Measurements from ENCODE around the gene C16orf82. TPM values are rescaled to one million over a fixed set of nuclear protein-coding genes. Genes with fewer than 3 reads are reported as not detected.

Gene C16orf82
- not detected in 2 replicates for total RNA-seq

DNA sequence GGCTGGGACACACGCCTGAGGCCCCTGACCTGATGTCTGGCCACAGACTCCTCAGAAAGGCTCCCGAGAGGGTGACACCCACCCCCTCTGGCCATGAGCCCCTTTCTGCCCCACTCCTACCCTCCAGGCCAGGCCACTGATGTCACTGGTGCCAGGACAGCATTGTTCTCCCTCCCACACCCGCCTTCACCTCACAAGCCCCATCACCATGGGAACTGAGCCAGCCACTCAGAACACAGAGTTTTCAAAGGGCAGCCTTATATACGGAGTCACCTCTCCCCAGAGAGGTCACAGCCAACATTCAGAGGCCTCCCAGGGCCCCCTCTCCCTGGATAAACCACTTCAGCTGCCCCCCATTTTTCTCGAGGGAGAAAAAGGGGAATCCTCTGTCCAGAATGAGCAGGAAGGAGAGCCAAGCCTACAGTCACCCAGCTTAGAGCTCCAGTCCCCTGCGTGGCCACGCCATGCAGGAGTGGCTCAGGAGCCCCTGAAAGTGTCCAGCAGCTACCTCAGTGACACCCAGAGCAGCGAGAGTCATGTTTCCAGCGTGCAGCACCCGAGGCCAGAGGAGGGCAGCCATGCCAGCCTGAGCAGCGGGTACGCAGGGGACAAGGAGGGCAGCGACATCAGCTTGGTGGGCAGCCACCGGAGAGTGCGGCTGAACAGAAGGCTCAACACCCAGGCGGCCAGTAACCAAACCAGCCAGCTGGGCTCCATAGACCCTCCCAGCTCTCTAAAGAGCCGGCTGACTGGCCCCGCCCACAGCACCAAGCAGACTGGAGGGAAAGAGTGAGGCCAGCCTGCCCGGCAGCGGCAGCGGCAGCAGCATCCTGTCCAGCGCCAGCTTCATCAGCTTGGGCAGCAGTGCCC, at the start of gene C16orf82:
Gene C16orf82, plus strand, starts transcription at position 260 of the 870 bp plus-strand sequence.

Other genes with a start within 250 kb of the C16orf82 start
- 2.5 and 3.1 TPM in 2 replicates for gene KDM8, start 136.6 kb downstream of the C16orf82 start, total RNA-seq
- gene NSMCE1, start 201.8 kb downstream of the C16orf82 start, total RNA-seq: 77.0 and 95.4 TPM in 2 replicates
- gene IL4R, start 247.0 kb downstream of the C16orf82 start, total RNA-seq: 25.0 and 25.1 TPM in 2 replicates

Data from articular chondrocyte of knee joint (primary cell).